ENCODE data around the gene ZNF579. TPM values are rescaled to one million over a fixed set of nuclear protein-coding genes. Genes with fewer than 3 reads are reported as not detected.

ZNF579 gene
- total RNA-seq, 2 experiments from 2014 or later, result 6.7 to 7.1 TPM

GRCh38 chr19:55546011-55546410 is 34.6 kb downstream of the ZNF579 start:
- ChIA-PET POLR2A (no interaction called here), CTCF (interaction anchor here (0.5 kb wide), 1 partner anchor 504 kb away, joined by 3 read pairs; no protein-coding TSS in a partner anchor)
- peaks cover 11 to 12% of the 10 kb centered on the region in 2 experiments for H3K27me3 ChIP-seq (ENCODE audit: control insufficient read depth in 1 of 2, insufficient read depth in 2 of 2, low read length in 2 of 2)
- TF ChIP-seq, protein P1, sequence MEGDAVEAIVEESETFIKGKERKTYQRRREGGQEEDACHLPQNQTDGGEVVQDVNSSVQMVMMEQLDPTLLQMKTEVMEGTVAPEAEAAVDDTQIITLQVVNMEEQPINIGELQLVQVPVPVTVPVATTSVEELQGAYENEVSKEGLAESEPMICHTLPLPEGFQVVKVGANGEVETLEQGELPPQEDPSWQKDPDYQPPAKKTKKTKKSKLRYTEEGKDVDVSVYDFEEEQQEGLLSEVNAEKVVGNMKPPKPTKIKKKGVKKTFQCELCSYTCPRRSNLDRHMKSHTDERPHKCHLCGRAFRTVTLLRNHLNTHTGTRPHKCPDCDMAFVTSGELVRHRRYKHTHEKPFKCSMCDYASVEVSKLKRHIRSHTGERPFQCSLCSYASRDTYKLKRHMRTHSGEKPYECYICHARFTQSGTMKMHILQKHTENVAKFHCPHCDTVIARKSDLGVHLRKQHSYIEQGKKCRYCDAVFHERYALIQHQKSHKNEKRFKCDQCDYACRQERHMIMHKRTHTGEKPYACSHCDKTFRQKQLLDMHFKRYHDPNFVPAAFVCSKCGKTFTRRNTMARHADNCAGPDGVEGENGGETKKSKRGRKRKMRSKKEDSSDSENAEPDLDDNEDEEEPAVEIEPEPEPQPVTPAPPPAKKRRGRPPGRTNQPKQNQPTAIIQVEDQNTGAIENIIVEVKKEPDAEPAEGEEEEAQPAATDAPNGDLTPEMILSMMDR (IDR thresholded peaks at IDR 0.05), result no peak
- peaks cover 32% of the 10 kb centered on the region for H3K27me3 Mint-ChIP-seq
- DNase-seq (no peak), ATAC-seq (ENCODE audit: poor library complexity) (no peak)
- no peaks in the 10 kb centered on the region for H3K9me3 Mint-ChIP-seq
- no peak overlapping the region for H3K4me3 ChIP-seq (ENCODE audit: low read length)
- no peaks in the 10 kb centered on the region for H3K4me1 ChIP-seq (ENCODE audit: insufficient read depth, low read length)
- H3K4me1 Mint-ChIP-seq (ENCODE audit: low read depth), result no peaks in the 10 kb centered on the region
- H3K36me3 ChIP-seq (ENCODE audit: insufficient read depth, low read length), result no peaks in the 10 kb centered on the region
- no peak overlapping the region for H3K4me3 Mint-ChIP-seq
- H3K36me3 Mint-ChIP-seq (ENCODE audit: low read depth), result no peaks in the 10 kb centered on the region
- H3K9me3 ChIP-seq (ENCODE audit: control insufficient read depth in 1 of 2, insufficient read depth in 1 of 2, low read length in 2 of 2), result peaks cover 0 to 10% of the 10 kb centered on the region in 2 experiments
- H3K27ac Mint-ChIP-seq, result no peak overlapping the region
- intact Hi-C loops (cut with DNase I, micrococcal nuclease), result no loop called here
- H3K27ac ChIP-seq (ENCODE audit: low read depth in 1 of 2, low read length in 2 of 2), result no peak overlapping the region

DNA sequence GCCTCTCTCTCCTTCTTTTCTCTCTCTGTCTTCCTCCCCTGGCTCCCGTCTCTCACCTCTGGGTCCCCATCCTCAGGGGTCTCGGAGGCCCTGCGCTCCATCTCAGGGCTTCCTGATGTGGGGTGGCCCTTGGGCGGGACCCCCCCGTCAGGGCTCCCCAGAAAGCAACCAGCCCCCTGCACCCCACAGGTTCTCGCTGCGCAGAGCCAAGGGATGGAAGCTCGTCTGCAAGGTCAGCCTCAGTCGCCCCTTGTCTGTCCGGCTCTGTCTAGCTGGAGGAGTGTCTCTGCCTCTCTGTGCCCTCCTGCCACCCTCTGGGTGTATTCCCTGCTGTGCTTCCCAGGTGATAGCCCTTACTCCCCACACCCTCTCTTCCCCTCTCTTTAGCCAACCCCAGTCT is 35.2 kb downstream of the ZNF579 start, which contains the start of gene SBK3:
Gene SBK3 (minus strand): TSS at position 101 of the 400 bp plus-strand sequence. CDS start 0 bp downstream, at position 101.
- TF ChIP-seq, protein P1 (IDR thresholded peaks at IDR 0.05), result no peak
- DNase-seq, result no peak
- intact Hi-C loops (cut with DNase I, micrococcal nuclease), result no loop called here
- Histone ChIP-seq H3K4me1 (ENCODE audit: insufficient read depth, low read length) (no peaks in the 10 kb centered on the region), H3K4me3 (ENCODE audit: low read length) (no peak within 1 kb of the TSS), H3K27ac (ENCODE audit: low read depth in 1 of 2, low read length in 2 of 2) (no peak within 1 kb of the TSS), H3K27me3 (ENCODE audit: control insufficient read depth in 1 of 2, insufficient read depth in 2 of 2, low read length in 2 of 2) (peaks cover 11 to 12% of the 10 kb centered on the region in 2 experiments), H3K36me3 (ENCODE audit: insufficient read depth, low read length) (no peaks in the 10 kb centered on the region), H3K9me3 (ENCODE audit: control insufficient read depth in 1 of 2, insufficient read depth in 1 of 2, low read length in 2 of 2) (peaks cover 0 to 10% of the 10 kb centered on the region in 2 experiments)
- ChIA-PET POLR2A (no interaction called here), CTCF (interaction anchor here (0.5 kb wide), 1 partner anchor 503 kb away, joined by 3 read pairs; no protein-coding TSS in a partner anchor)
- peaks cover 32% of the 10 kb centered on the region for H3K27me3 Mint-ChIP-seq
- no peaks in the 10 kb centered on the region for H3K9me3 Mint-ChIP-seq
- no peak within 1 kb of the TSS for H3K27ac Mint-ChIP-seq
- H3K36me3 Mint-ChIP-seq (ENCODE audit: low read depth), result no peaks in the 10 kb centered on the region
- no peak for ATAC-seq (ENCODE audit: poor library complexity)
- H3K4me3 Mint-ChIP-seq, result no peak within 1 kb of the TSS
- H3K4me1 Mint-ChIP-seq (ENCODE audit: low read depth), result no peaks in the 10 kb centered on the region

DNA sequence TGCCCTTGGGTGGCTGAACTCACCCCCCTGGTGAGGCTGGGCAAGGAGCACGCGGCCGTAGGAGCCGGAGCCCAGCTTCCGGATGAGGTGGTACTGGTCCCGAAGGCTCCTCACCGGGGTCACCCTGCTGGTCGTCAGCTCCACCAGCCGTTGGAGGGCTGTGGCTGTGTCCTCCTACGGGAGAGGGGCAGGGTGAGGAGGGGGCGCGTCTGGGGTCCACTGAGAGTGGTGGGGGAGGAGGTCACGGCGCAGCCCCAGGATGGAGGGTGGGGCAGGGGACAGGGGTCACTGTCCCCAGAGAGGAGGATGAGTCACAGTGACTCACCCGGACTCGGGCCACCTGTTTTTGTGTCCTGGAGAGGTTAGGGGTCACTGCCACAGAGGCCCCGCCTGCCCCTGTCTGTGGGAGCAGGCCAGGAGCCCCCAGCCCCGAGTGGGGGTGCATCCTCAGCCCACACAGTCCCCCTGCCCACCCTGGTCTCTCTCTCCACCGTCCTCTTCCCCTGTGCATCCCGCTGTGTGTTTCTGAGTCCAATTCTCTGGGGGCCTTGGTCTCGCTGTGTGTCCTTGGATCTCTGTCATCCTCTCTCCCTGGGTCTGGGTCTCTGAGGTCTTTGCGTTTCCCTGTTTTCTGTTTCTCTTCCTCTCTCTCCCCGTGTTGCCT is 35.7 kb downstream of the ZNF579 start:
- CTCF ChIA-PET, result no interaction called here
- no peak for ATAC-seq (ENCODE audit: poor library complexity)
- Histone ChIP-seq H3K4me3 (ENCODE audit: low read length) (no peak overlapping the region), H3K27ac (ENCODE audit: low read depth in 1 of 2, low read length in 2 of 2) (no peak overlapping the region), H3K4me1 (ENCODE audit: insufficient read depth, low read length) (no peaks in the 10 kb centered on the region), H3K36me3 (ENCODE audit: insufficient read depth, low read length) (no peaks in the 10 kb centered on the region), H3K27me3 (ENCODE audit: control insufficient read depth in 1 of 2, insufficient read depth in 2 of 2, low read length in 2 of 2) (peaks cover 11 to 12% of the 10 kb centered on the region in 2 experiments), H3K9me3 (ENCODE audit: control insufficient read depth in 1 of 2, insufficient read depth in 1 of 2, low read length in 2 of 2) (peaks cover 0 to 10% of the 10 kb centered on the region in 2 experiments)
- Mint-ChIP-seq H3K27me3 (peaks cover 27% of the 10 kb centered on the region), H3K4me3 (no peak overlapping the region), H3K36me3 (ENCODE audit: low read depth) (no peaks in the 10 kb centered on the region), H3K27ac (no peak overlapping the region), H3K4me1 (ENCODE audit: low read depth) (no peaks in the 10 kb centered on the region), H3K9me3 (no peaks in the 10 kb centered on the region)
- no peak for DNase-seq
- POLR2A ChIA-PET, result no interaction called here
- TF ChIP-seq, protein P1 (IDR thresholded peaks at IDR 0.05), result no peak
- intact Hi-C loops (cut with DNase I, micrococcal nuclease), result no loop called here

All from CD4-positive, alpha-beta T cell (primary cell).